Measurements from ENCODE around the gene PAFAH1B2.
"Not testable (repeated sequence)": the region's sequence is repeated elsewhere in the genome, so short reads cannot be mapped to it uniquely, and the experiment has no call there.

PAFAH1B2 gene

DNA sequence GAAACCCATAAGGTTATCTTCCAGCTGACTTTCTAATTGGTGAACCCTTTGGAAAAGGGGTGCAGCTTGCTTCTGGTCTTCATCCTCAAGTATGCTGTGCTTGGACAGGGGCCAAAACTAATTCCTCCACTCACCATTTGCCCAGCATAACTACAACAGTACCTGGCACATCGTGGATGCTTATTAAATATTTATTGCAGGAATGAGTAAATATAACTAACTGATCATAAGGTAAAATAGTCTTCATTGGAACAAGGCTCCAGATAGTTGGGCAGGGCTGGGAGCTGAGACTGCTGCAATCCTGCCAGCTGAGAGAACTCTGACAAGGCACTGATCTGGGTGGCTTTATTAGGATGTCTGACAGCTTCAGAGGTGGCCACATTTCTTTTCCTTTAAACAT, 32.1 kb downstream of the PAFAH1B2 start:
- no peak for DNase-seq

- DNase-seq: no peak
These were observed 33.6 kb downstream of the PAFAH1B2 start for GRCh38 chr11:117177534-117178209.

GRCh38 chr11:117178210-117179034, 34.3 kb downstream of the PAFAH1B2 start, which contains the start of gene SIDT2:
SIDT2 (plus strand) TSS chr11:117178743; CDS start chr11:117179264, 521 bp downstream.
- DNase-seq: peak; percentile 74

- no peak for DNase-seq
These were observed 35.2 kb downstream of the PAFAH1B2 start for GRCh38 chr11:117179048-117179999.

- no peak for DNase-seq
These were observed 35.9 kb downstream of the PAFAH1B2 start for GRCh38 chr11:117180020-117180419.

- DNase-seq: peak; percentile 68
These were observed 36.8 kb downstream of the PAFAH1B2 start for GRCh38 chr11:117180661-117181585.

- DNase-seq: no peak
These were observed 37.8 kb downstream of the PAFAH1B2 start for GRCh38 chr11:117181586-117182550.

DNA sequence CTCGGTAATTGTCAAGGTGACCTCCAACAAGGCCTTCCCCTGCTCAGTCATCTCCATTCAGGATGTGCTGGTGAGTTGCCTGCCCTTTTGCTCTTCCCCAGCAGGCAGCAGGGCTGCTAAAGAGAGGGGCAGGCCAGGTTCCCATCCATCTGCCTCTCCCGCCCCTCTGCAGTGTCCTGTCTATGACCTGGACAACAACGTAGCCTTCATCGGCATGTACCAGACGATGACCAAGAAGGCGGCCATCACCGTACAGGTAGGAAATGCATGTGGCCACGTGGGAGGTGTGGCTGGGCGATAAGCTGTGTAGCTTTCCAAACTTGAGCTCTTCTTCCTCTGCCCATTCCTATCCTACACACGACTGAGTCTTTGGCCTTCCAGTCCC, 38.5 kb downstream of the PAFAH1B2 start:
- DNase-seq: no peak

- not testable (repeated sequence) for DNase-seq
These were observed 39.1 kb downstream of the PAFAH1B2 start for GRCh38 chr11:117183178-117183577.

GRCh38 chr11:117183724-117184349, 39.8 kb downstream of the PAFAH1B2 start:
- DNase-seq: no peak

DNA sequence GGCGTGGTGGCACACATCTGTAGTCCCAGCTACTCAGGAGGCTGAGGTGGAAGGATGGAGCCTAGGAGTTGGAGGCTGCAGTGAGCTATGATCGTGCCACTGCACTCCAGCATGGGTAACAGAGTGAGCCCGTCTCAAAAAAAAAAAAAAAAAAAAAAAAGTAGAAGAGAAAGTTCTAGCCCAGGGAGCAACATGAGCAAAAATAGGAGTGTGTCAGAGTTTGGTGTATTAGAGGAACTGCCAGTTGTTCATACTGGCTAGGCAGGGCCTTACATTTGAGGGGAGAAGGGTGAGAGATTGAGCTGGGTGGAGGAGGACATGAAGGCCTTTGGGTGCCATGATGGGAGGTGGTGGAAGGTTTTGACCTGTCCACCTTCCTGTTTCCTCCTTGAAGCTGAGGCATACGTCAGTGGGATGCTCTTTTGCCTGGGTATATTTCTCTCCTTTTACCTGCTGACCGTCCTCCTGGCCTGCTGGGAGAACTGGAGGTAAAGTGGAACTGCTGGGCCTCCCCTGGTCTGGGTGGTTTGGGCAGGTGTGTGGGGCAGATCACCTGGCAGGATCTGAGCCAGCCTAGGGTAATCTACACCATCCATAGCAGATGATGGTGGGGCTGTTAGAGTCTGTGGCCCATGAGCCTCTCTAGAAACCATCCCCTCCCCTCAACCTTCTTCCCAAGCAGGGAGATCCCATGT, 41.8 kb downstream of the PAFAH1B2 start:
- no peak for DNase-seq

DNA sequence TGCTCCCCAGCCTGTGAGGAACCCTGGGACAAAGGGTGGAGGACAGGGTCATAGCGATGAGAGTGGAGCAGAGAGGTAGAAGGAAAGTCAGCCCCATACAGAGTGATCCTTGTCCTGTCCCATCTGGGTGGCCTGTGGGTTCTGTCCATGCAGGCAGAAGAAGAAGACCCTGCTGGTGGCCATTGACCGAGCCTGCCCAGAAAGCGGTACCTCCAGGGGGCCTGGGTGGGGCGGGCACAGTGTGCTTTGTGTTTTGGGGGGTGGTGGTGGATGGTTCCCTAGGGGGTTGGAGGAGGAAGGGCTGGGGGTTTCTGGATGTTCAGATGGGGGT, 42.3 kb downstream of the PAFAH1B2 start:
- no peak for DNase-seq

DNA sequence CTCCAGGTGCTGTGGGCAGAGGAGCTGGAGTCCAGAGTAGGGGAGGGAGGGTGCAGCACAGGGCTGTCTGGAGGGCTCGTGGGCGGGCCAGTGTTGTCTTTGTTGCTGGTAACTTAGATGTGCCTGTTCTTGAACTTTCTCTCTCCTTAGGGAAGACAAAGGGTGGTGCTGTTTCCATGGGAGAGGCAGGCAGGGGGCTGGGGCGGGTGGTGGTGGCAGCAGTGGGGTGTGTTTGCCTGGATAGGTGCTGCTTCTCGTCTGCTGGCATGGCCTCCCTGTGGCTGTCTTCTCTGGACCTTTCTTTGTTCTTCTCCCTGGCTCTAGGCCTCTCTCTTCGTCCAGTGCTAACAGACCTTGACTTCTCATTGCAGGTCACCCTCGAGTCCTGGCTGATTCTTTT, 42.9 kb downstream of the PAFAH1B2 start:
- no peak for DNase-seq

DNA sequence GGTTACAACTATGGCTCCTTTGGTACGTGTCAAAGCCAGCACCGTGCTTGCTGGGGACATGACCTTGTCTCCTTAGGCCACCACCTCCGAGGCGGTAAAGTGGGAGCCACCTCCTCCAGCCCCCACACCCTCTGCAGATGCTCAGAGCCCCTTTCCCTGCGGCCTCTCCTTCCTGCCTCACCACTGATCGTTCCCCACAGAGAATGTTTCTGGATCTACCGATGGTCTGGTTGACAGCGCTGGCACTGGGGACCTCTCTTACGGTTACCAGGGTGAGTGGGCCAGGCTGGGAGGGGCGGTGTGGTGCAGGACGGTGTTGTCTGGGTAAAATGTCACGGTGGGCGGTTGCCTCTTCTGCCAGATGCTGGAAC, 43.3 kb downstream of the PAFAH1B2 start:
- DNase-seq: no peak

- DNase-seq: no peak
These were observed 43.9 kb downstream of the PAFAH1B2 start for GRCh38 chr11:117187799-117188481.

DNA sequence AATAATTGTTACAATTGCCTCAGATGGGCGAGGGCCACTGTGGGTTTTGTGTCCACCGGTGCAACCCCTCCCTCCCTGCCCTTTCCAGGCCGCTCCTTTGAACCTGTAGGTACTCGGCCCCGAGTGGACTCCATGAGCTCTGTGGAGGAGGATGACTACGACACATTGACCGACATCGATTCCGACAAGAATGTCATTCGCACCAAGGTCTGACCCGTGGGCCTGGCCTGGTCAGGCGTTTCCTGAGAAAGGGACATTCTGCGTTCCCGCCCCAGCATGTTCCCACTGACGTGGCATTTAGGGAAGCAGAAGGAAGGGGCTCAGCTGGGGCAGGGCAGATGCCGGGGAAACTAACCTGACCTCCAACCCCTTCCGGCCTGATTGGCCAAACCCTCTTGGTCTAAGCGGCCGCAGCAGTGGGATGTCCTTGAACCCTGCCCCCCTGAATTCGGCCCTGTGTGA, 44.6 kb downstream of the PAFAH1B2 start:
- DNase-seq: no peak

DNA sequence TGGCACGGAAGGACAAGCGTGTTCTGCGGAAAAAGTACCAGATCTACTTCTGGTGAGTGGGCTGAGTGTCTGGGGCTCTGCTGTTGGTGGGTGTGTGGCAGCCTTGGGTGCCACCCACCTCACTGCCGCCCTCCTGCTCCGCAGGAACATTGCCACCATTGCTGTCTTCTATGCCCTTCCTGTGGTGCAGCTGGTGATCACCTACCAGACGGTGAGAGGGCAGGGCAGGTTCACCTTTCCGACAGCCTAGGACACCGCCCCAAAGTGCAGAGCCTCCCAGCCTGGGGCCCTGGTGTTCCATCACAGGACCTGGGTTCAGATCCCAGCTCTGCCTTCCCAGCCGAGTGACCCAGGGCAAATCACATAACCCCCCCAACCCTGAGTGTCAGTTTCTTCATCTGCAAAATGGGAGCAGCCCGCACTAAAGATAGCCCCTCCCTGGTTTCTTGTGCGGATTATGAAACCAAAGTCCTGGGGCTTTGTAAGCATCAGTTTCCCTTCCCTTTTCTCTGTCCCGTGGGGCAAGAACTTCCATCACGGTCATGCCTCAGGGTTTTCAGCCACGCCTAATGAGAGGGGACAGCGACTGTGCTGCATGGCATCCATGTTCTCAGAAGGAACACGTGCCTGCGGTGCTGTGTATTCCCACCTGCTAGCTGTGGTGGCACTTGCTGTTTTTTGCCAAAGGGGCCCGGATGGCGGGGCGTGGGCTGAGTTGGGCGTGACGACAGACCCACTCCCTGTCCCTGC, 45.3 kb downstream of the PAFAH1B2 start:
- DNase-seq: no peak

DNA sequence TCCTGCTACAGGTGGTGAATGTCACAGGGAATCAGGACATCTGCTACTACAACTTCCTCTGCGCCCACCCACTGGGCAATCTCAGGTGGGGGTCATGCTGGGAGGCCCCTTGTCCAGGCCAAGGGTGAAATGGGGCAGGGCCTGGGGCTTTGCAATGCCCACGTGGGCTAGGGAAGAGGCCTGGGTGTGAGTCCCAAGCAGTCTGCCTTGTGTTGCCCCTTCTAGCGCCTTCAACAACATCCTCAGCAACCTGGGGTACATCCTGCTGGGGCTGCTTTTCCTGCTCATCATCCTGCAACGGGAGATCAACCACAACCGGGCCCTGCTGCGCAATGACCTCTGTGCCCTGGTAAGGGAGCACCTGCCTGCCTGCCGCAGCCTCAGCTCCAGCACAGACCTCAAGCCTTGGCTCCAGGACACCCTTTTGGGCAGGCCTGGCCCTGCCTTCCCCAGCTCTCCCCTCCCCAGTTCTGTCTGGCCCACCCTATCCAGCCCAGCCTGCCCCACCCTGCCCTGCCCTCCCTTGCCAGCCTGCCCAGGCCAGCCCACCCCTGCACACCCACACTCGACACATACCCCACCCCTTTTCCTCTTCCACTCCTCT, 46.0 kb downstream of the PAFAH1B2 start:
- no peak for DNase-seq
